HepG2 (cell line): ENCODE data around the gene ZNF491. TPM values are rescaled to one million over a fixed set of nuclear protein-coding genes. Genes with fewer than 3 reads are reported as not detected.

Experiments used
- CSRNP1 ChIP-seq: sonication (generic); formaldehyde crosslinking; IDR thresholded peaks from 2 replicates; pipeline ENCODE4 v1.8.1; 2023; ENCODE audit warnings: mild to moderate bottlenecking, missing genetic modification reagents
- FIP1L1 ChIP-seq: fragments of 200-400 bp; formaldehyde crosslinking; IDR thresholded peaks from 2 replicates; pipeline ENCODE4 v1.6.1; 2018; ENCODE audit warnings: low read depth, mild to moderate bottlenecking, low read length, moderate library complexity, borderline replicate concordance; ENCODE audit not compliant: insufficient read depth
- GFI1 ChIP-seq: sonication (generic); formaldehyde crosslinking; IDR thresholded peaks from 2 replicates; pipeline ENCODE4 v1.5.0; 2020; ENCODE audit warnings: missing genetic modification reagents, mild to moderate bottlenecking, borderline replicate concordance
- GPBP1L1 ChIP-seq: sonication (generic); formaldehyde crosslinking; IDR thresholded peaks from 2 replicates; pipeline ENCODE4 v1.5.0; 2020; ENCODE audit warnings: mild to moderate bottlenecking, missing genetic modification reagents
- HNF1A ChIP-seq, 2 experiments: sonication (generic) in 1 of 2; formaldehyde crosslinking in 1 of 2; IDR thresholded peaks; 2 replicates each; pipeline versions ENCODE4 v1.4.0 to v1.6.1; 2016 to 2020; ENCODE audit warnings: borderline replicate concordance in 1 of 2, low read depth in 1 of 2, mild to moderate bottlenecking in 1 of 2, missing genetic modification reagents in 1 of 2
- JARID2 ChIP-seq: sonication (generic); formaldehyde crosslinking; IDR thresholded peaks from 2 replicates; pipeline ENCODE4 v1.8.1; 2023; ENCODE audit warnings: missing genetic modification reagents, inconsistent platforms; ENCODE audit not compliant: insufficient replicate concordance
- MTF1 ChIP-seq: sonication (generic); formaldehyde crosslinking; IDR thresholded peaks from 2 replicates; pipeline ENCODE4 v1.5.0; 2020; ENCODE audit warnings: missing genetic modification reagents
- NFYB ChIP-seq: sonication (generic); formaldehyde crosslinking; IDR thresholded peaks from 2 replicates; pipeline ENCODE4 v1.4.0; 2020; ENCODE audit warnings: missing genetic modification reagents
- SIX4 ChIP-seq: sonication (generic); formaldehyde crosslinking; IDR thresholded peaks from 2 replicates; pipeline ENCODE4 v1.4.0; 2020; ENCODE audit warnings: missing genetic modification reagents
- SRSF9 ChIP-seq: fragments of 200-400 bp; formaldehyde crosslinking; IDR thresholded peaks from 2 replicates; pipeline ENCODE4 v1.6.1; 2018; ENCODE audit warnings: borderline replicate concordance, mild to moderate bottlenecking, low read depth, low read length; ENCODE audit not compliant: insufficient read depth, poor library complexity, severe bottlenecking
- ZNF550 ChIP-seq: sonication (generic); formaldehyde crosslinking; IDR thresholded peaks from 2 replicates; pipeline ENCODE4 v1.4.0; 2020; ENCODE audit warnings: mild to moderate bottlenecking, missing genetic modification reagents, borderline replicate concordance
- ZNF557 ChIP-seq: sonication (generic); formaldehyde crosslinking; IDR thresholded peaks from 2 replicates; pipeline ENCODE4 v1.4.0; 2020; ENCODE audit warnings: missing genetic modification reagents
- polyA plus RNA-seq, 8 experiments: library from polyadenylated mRNA; depleted of rRNA in 3 of 8; stranded (reverse) in 7 of 8; unstranded in 1 of 8; fragments of >200 nt; fragmentation: Illumina TruSeq in 4 of 8; extraction: Trizol in 4 of 8; gene quantifications; 2 replicates each; pipeline versions ENCODE4 v1.2.1 to v1.2.3, GENCODE V29; 2011 to 2016; ENCODE audit warnings: low read depth in 4 of 8, missing spikeins in 1 of 8, mixed read lengths in 1 of 8; ENCODE audit not compliant: insufficient read depth in 1 of 8
- total RNA-seq, 5 experiments: library from RNA; depleted of rRNA; stranded (reverse); fragments of >200 nt; fragmentation: Illumina TruSeq; extraction: Trizol; gene quantifications; 2 replicates each; pipeline ENCODE4 v1.2.3, GENCODE V29; 2016; ENCODE audit warnings: low read depth in 1 of 5
- TF ChIP-seq, protein P1 (sequence below): sonication (generic); formaldehyde crosslinking; conservative IDR thresholded peaks from 2 replicates; pipeline ENCODE4 v1.4.0; 2020; ENCODE audit warnings: missing genetic modification reagents

The ZNF491 gene
- total and polyA plus RNA-seq, 2 of the 13 experiments (the other 11 are each of a cell fraction or from before 2014, with no cell fraction given), result 0.57 to 2.2 TPM

DNA sequence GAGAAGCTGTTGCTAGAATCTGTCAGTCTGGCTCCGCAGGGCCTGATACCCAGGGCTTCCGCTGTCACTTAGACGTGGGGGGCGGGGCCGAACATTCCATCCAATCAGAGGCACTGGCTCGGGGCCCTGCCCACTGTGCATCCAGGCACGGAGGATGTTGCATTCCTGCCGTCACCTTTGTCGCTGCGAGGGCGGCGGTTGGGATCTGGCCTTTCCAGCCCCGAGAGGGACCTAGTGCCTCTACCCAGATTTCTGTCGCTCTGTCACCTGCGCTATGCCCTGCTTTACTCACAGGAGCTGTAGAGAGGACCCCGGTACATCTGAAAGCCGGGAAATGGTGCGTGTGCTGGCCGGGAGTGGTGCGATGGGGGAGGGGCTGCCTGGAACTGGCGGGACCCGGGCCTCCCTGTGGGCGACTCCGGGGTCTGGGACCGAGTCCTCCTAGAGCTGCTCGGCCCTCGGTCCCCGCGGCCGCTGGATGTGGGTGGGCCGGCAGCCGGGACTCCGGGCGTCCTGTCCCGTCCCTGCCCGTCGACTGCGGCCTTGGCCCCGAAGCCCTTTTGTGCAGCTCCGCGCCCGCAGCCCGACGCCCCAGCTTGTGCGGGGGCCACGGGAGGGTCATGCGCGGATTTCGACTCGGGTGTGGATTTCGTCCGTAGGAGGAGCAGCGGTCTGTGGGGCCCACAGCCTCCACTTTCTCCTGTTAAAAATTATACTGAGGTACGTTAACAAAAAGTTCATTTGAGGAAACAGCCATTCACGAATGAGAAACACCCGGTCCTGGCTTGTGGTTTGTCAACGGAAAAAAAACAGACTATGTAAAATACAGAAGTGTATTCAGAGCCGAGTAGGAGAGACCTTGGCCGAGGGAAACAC lies 50.5 kb downstream of the ZNF491 start, which contains the start of gene ZNF439 (continued):
- TF ChIP-seq CSRNP1 (CRISPR knock-in tag) (peak; percentile 75; the same call in 1 of the 2 replicates), SRSF9 (no peak), FIP1L1 (no peak), NFYB (CRISPR knock-in tag) (peak; percentile 90), GPBP1L1 (CRISPR knock-in tag) (no peak), JARID2 (CRISPR knock-in tag) (no peak), ZNF550 (CRISPR knock-in tag) (no peak), GFI1 (CRISPR knock-in tag) (no peak), SIX4 (CRISPR knock-in tag) (no peak), ZNF557 (CRISPR knock-in tag) (0 out of 2 replicates have a peak, but pooled peaks have one; percentile 56), HNF1A (IDR thresholded peaks at IDR 0.05; ENCODE audit: low read depth) (no peak), HNF1A (CRISPR knock-in tag; IDR thresholded peaks at IDR 0.05; ENCODE audit: borderline replicate concordance) (no peak; the same call in 1 of the 2 replicates), MTF1 (CRISPR knock-in tag) (no peak)
- TF ChIP-seq, protein P1, sequence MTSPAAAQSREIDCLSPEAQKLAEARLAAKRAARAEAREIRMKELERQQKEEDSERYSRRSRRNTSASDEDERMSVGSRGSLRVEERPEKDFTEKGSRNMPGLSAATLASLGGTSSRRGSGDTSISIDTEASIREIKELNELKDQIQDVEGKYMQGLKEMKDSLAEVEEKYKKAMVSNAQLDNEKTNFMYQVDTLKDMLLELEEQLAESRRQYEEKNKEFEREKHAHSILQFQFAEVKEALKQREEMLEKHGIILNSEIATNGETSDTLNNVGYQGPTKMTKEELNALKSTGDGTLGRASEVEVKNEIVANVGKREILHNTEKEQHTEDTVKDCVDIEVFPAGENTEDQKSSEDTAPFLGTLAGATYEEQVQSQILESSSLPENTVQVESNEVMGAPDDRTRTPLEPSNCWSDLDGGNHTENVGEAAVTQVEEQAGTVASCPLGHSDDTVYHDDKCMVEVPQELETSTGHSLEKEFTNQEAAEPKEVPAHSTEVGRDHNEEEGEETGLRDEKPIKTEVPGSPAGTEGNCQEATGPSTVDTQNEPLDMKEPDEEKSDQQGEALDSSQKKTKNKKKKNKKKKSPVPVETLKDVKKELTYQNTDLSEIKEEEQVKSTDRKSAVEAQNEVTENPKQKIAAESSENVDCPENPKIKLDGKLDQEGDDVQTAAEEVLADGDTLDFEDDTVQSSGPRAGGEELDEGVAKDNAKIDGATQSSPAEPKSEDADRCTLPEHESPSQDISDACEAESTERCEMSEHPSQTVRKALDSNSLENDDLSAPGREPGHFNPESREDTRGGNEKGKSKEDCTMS (CRISPR knock-in tag), result no peak
